ENCODE measurements around the gene PTBP1.
"Not testable (repeated sequence)": the region's sequence is repeated elsewhere in the genome, so short reads cannot be mapped to it uniquely, and the experiment has no call there.

PTBP1 gene

GRCh38 chr19:829129-829758 is 32.0 kb downstream of the PTBP1 start:
- no peak for DNase-seq (ENCODE audit: low spot score)

DNA sequence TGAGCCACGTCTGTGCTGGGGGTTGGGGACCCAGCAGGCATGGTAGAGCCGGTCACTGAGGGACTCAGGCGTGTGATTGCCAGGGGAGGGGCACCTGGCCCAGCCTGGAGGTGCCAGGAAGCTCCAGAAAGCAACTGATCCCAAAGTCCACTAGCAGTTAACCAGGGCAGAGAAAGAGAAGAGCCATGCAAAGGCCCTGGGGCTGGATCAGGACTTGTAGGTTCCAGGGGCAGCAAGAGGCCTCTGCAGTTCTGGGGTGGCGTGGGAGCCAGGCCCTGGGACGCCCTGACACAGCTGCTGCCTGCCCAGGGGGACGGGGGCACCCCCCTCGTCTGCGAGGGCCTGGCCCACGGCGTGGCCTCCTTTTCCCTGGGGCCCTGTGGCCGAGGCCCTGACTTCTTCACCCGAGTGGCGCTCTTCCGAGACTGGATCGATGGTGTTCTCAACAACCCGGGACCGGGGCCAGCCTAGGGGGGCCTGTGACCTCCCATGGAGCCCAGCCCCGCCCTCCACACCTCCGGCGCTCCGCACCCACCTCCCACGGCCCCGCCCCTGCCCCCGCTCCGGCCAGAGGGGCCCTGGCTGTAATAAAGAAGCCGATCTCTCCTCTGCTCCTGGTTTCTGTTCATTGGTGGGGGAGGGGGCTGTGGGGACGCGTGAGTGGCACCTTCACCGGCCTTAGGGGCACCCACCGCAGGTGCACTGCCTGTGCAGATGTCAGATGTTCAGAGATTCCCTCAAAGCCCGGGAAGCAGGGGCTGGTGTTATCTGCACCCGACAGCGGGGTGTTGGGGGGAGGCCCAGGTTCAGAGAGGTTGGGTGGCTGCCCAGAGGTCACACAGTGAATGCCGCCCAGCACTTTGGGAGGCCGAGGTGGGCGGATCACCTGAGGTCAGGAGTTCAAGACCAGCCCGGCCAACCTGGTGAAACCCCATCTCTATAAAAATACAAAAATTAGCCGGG is 34.4 kb downstream of the PTBP1 start:
- no peak for DNase-seq (ENCODE audit: low spot score)

- no peak for DNase-seq (ENCODE audit: low spot score)
Observed at GRCh38 chr19:834216-834615, 37.0 kb downstream of the PTBP1 start.

DNA sequence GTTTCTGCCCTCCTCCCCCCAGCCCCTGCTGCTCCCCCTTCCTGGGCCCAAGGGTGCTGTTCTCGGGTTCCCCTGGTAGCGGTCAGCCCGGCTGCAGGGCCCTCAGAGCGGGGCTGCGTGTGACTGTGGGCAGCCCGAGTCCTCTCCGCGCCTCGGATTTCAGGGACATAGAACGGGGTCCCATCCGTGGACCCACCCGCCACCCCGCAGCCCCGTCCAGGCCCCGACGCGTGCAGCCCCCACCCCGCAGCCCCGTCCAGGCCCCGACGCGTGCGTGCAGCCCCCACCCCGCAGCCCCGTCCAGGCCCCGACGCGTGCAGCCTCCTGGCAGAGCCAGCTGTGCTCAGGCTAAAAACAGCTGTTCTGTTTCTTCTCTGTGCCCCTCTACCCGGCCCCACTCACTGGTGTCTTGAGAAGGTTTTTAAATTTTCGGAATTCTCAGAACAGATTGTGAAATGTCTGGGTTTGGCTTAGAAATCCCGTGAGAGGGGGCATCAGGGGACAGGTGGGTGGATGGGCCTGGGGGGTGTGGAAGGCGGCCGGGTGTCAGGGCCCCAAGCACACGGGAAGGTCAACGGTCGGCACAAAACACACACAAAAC is 38.1 kb downstream of the PTBP1 start:
- DNase-seq (ENCODE audit: low spot score) = no peak

DNA sequence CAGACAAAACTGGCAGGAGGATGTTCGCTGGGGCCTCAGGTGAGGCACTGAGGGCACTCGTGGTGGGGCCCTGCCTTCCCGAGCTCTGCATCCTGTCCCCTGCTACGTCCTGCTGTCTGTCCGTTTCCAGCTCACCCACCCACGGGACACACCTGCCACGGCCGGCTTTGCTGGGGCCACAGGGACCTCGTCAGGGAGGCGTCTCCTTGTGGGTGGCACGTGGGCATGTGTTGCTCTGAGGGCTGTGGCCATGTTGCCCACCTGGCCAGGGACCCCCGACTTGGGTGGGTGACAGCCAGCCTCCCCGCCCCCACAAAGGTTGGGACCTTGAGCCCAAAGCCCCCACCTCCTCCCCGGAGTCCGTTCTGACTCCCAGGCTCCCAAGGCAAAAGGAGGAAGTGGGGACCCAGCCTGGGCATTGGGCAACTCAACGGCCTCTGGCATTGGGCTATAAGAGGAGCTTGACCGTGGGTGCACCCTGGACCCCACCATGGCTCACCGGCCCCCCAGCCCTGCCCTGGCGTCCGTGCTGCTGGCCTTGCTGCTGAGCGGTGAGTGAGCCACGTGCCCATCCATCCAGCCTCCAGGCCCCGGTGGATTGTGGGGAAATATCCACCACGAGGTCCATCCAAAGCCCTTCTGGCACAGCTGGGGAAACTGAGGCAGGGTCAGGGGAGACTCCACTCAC is 43.4 kb downstream of the PTBP1 start, which contains the start of gene PRTN3:
PRTN3 (plus strand) TSS at position 481 of the 688 bp plus-strand sequence; CDS start at position 491, 10 bp downstream.
- no peak for DNase-seq (ENCODE audit: low spot score)

DNA sequence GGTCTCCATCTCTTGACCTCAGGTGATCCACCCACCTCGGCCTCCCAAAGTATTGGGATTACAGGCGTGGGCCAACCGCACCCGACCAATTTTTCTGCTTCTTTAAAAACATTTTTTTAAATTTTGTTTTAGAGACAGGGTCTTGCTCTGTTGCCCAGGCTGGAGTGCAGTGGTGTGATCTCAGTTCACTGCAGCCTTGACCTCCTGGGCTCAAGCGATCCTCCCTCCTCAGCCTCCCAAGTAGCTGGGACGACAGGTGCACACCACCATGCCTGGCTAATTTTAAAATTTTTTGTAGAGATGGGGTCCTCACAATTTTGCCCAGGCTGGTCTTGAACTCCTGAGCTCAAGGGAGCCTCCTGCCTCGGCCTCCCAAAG is 45.5 kb downstream of the PTBP1 start:
- DNase-seq (ENCODE audit: low spot score) = not testable (repeated sequence)

- DNase-seq (ENCODE audit: low spot score) = no peak
Observed at GRCh38 chr19:843180-843835, 46.1 kb downstream of the PTBP1 start.

GRCh38 chr19:843836-844545 is 46.7 kb downstream of the PTBP1 start:
- no peak for DNase-seq (ENCODE audit: low spot score)

DNA sequence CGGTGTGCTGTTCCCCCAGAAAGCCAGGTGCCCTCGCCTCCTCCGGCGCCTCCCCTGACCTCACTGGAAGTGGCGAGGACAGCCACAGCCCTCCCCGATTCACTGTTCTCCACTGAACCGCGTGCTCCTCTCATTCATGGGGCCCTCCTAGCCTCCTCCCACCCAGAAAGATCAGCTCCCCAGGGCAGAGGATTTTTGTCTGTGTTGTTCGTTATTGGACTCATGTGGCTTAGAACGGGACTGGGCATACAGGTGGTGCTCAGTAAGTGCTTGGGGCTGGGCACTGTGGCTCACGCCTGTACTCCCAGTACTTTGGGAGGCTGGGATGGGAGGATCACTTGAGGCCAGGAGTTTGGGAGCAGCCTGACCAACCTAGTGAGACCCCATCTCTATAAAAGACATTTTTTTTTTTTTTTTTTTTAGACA is 47.3 kb downstream of the PTBP1 start:
- DNase-seq (ENCODE audit: low spot score) = no peak

GRCh38 chr19:845707-846521 is 48.7 kb downstream of the PTBP1 start:
- no peak for DNase-seq (ENCODE audit: low spot score)

DNA sequence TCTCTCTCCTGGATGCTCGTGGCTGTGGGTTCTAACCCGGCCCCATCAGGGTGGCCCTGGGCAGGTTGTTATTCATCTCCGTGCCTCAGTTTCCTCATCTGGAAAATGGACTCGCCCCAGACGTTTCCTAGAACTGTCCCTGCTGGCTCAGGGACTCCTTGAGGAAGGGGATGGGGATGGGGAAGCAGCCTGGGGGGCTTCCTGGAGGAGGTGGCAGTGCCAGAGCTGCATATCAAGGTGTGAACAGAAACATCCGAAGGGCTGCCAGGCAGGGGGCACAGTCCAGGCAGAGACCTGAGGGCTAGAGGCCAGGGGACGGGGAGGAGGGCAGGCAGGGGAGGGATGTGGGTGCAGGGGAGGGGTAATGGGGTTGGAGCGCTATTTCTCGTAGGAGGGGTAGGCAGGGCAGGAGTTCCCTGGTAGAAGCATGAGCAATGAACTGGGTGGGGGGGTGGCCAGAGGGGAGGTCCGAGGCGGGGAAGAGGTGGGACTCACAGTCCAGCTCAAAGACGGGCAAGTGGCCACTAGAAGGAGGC is 51.2 kb downstream of the PTBP1 start:
- DNase-seq (ENCODE audit: low spot score) = no peak

DNA sequence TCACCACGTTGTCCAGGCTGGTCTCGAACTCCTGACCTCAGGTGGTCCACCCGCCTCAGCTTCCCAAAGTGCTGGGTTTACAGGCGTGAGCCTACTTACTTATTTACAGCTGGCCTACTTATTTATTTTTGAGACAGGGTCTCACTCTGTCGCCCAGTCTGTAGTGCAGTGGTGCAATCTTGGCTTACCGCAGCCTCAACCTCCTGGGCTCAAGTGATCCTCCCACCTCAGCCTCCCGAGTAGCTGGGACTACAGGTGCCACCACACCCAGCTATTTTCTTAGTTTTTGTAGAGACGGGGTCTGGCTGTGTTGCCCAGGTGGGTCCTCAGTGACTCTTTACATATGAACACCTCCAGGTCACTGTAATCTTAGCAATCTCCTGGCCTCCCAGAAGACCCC is 51.9 kb downstream of the PTBP1 start:
- DNase-seq (ENCODE audit: low spot score) = not testable (repeated sequence)

GRCh38 chr19:850221-850978 is 53.1 kb downstream of the PTBP1 start:
- DNase-seq (ENCODE audit: low spot score) = no peak

- no peak for DNase-seq (ENCODE audit: low spot score)
Observed at GRCh38 chr19:850979-851335, 53.7 kb downstream of the PTBP1 start.

- no peak for DNase-seq (ENCODE audit: low spot score)
Observed at GRCh38 chr19:852136-853013, 55.1 kb downstream of the PTBP1 start, which contains the start of gene ELANE. Gene ELANE, plus strand, starts transcription at chr19:852303. Its CDS starts 26 bp downstream, at chr19:852329.

DNA sequence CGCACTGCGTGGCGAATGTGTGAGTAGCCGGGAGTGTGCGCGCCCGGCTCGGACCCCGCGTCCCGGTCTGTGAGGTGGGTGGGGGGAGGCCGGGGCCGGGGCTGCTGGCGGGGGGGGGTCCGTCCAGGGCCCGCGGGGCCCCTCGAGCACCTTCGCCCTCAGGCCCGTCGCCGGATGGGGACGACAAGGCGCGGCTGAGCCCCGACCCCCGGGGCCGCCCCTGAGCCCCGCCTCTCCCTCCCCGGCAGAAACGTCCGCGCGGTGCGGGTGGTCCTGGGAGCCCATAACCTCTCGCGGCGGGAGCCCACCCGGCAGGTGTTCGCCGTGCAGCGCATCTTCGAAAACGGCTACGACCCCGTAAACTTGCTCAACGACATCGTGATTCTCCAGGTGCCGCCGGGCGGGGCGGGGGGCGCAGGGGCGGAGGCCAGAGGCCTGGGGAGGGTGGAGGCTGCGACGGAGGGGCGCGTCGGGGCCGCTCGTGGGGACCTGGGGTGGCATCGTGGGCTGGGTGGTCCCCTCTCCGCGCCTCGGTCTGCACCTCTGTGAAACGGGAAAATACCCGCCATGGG is 55.8 kb downstream of the PTBP1 start:
- DNase-seq (ENCODE audit: low spot score) = no peak

DNA sequence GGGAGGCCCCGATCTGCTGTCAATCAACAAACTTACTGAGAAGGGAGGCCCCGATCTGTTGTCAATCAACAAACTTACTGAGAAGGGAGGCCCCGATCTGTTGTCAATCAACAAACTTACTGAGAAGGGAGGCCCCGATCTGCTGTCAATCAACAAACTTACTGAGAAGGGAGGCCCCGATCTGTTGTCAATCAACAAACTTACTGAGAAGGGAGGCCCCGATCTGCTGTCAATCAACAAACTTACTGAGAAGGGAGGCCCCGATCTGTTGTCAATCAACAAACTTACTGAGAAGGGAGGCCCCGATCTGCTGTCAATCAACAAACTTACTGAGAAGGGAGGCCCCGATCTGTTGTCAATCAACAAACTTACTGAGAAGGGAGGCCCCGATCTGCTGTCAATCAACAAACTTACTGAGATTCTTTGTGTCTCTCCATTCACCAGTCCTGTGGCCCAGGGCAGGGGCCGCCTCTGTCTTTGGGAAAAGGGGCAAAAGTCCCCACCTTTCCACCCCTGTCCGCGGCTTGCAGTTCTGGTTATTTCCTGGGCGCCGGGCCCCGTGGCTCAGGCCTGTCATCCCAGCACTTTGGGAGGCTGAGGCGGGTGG is 56.5 kb downstream of the PTBP1 start:
- not testable (repeated sequence) for DNase-seq (ENCODE audit: low spot score)

Data from COLO829 (cell line).